ENCODE measurements around the gene AP5B1.
A peak's percentile ranks its signal among the peaks of the same experiment; 100 is the strongest.

AP5B1 gene

DNA sequence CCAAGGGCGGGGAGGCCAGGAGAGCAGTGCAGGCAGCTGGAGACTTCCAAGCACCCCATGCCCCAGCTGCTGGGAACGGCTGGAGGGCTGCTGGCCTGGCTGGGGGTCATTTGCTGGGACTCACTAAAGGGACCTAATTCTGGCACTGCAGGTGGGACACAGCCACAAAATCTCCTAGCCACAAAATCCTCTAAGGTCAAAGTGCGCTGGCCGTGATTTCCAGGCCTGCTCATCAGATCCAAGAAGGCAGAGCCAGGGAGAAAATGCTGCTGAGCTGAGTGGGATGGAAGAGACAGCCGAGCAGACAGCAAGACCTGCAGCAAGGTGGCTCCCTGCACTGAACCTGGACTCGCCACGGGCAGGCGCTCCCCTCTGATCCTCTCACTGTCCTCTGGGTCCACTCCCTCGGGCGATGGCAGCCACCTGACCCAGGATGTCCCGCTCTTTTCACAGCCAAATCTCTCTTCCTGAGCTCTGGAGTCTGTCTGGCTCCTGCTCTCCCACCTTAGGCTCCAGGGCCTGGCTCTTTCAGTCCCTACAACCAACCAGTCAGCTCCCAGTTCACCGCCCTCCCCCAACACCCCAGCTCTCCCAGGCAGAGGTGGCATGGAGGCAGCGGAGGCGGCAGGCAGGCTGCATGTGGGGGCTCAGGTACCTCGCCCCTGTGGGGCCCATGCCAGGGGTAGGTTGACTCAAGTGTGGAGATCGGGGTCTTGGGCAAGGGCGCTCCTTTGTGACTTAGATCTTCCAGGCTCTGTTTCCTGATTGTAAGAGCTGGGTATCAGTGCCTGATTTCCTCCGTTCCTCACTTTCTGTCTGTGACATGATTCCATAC, 20.6 kb upstream of the AP5B1 start:
- no peak for DNase-seq

DNA sequence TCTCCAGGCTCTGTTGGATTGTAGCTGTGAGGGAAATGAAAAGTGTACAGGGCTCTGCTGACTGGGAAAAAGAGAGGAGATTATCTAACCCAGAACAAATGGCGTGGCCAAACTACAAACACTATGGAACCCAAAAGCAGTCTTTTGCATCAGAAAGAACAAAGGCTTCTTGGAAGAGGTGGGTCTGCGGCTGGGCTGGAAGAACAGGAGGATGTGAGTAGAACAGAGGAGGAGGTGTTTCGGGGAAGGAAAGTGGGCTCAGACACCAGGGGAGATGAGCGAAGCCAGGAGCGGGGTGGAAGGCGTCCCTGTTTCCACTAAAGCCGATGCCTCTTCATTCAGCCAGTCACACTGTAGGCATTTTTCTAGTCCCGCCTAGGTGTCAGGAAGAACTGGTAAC, 18.1 kb upstream of the AP5B1 start:
- no peak for DNase-seq

DNA sequence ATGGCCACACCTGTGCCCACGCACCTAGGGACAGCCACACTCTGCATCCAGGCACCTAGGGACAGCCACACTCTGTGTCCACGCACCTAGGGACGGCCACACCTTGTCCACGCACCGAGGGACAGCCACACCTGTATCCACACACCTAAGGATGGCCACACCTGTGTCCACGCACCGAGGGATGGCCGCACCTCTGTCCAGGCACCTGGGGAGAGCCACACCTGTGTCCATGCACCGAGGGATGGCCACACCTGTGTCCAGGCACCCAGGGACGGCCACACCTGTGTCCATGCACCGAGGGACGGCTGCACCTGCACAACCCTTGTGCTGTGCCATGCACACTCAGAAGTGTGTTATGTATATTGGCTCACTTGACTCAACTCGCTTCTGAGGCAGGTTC, 16.9 kb upstream of the AP5B1 start:
- DNase-seq = no peak

GRCh38 chr11:65796726-65797601, 16.2 kb upstream of the AP5B1 start:
- no peak for DNase-seq

- DNase-seq = no peak
Observed at GRCh38 chr11:65794570-65795510, 14.1 kb upstream of the AP5B1 start.

DNA sequence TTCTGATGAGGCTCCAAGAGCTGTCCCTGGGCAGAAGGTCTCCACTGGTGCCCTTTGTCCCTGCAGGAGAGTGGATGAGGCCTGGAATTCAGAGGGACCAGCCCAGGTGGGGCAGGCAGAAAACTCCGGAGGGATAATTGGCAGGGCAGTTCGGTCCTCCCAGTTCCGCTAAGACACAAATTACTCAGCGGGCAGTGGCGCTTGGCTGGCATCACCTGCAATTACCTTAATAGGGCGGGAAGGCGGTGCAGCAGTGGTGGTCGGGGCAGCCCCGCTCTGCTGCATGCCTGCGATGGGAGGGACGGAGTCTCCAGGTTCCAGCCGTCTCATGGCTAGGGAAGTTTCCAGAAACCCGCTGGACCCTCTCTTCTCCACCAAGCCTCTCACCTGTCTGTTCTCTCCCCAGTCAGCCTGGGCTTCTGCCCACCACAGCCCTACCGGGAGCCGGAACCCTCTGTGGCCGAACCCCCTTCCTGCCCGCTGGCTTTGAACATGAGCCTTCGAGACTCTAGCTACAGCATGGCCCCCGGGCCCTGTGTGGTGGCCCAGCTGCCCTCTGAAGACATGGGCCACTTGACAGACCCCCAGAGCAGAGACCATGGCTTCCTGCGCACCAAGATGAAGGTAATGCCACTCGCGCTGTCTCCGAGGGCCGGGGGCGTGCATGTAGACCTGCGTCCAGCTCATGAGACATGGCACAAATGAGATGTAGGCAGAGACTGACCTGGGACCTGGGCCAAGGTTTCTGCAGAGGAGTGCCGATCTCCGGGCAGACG, 13.0 kb upstream of the AP5B1 start:
- DNase-seq = no peak

- DNase-seq = peak; percentile 32
Observed at GRCh38 chr11:65793144-65793581, 12.4 kb upstream of the AP5B1 start.

DNA sequence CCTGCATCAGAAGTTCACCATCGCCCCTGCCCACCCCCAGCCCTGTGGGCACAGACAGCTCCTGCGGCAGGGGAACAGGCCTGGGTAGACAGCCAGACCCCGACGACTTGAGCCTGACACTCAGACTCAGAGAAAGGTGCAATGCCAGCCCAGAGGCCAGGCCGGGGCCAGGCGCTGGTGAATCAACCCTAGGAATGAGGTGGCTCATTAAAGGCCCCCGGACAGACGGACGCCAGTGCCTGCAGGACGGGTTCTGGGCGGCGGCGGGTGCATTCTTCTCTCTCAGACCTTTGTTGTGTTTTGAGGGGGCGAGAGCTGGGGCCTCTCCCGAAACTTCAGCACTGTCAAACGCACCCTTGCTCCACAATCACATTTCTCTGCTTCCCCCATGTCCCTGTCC, 11.7 kb upstream of the AP5B1 start:
- DNase-seq = no peak

DNA sequence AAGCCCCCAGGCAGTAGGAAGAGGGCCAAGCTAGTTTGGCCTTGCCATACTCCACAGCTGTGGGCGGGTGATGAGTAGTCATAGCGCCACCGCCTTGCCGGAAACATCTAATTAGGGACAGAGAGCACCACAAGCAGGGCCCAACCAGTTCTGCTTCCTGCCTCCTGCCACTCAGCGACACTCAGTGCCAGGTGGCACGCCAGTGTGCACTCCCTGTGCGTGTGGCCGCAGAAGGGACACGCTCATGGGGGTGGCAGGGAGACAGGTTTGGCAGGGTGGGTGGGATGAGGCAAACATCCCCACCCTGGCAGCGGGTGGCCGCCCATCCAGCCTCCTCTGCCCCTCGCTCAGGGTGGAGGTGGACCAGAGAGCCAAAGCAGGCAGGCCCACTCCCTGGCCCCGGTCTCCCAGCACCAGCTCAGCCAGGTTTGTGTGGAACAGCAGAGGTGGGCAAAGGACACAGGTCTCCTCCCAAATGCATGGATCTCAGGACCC, 11.0 kb upstream of the AP5B1 start:
- no peak for DNase-seq

- no peak for DNase-seq
Observed at GRCh38 chr11:65790902-65791650, 10.3 kb upstream of the AP5B1 start.

DNA sequence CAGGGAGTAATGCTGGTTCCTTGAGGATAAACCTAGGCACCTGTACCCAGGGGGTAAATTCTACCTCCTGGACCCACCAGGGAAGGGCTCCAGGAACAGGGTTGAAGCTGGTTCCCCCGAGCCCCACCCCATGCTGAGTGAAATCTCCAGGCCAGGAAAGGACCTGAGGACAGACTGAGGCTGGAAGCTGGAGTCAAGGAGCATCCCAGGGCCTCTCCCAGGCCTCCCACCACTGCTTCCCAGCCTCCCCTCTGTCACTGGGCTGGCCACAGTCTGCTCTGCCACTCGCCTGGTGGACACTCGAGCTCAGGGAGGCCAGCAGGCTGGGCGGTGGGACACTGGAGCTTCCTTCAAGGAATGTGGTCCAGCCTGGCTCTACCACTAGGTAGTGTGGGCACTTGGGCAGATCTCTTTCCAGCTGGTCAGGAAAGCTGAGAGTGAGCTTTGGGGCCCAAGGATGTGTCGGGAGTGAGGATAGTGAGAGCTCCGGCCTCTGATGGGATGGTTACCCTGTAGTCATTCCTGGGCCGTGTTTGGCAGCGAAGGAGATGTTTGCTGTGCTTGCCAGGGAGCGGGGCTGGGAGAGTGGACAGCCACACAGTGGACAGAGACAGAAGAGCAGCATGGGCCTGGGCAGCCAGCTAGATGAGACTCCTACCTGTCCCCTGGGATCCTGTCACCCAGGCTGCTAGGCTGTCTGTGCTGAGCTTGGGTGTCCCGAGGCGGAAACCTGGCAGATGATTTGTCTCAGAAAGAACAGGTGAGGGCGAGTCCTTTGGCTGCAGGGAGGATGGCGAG, 9.5 kb upstream of the AP5B1 start:
- no peak for DNase-seq

DNA sequence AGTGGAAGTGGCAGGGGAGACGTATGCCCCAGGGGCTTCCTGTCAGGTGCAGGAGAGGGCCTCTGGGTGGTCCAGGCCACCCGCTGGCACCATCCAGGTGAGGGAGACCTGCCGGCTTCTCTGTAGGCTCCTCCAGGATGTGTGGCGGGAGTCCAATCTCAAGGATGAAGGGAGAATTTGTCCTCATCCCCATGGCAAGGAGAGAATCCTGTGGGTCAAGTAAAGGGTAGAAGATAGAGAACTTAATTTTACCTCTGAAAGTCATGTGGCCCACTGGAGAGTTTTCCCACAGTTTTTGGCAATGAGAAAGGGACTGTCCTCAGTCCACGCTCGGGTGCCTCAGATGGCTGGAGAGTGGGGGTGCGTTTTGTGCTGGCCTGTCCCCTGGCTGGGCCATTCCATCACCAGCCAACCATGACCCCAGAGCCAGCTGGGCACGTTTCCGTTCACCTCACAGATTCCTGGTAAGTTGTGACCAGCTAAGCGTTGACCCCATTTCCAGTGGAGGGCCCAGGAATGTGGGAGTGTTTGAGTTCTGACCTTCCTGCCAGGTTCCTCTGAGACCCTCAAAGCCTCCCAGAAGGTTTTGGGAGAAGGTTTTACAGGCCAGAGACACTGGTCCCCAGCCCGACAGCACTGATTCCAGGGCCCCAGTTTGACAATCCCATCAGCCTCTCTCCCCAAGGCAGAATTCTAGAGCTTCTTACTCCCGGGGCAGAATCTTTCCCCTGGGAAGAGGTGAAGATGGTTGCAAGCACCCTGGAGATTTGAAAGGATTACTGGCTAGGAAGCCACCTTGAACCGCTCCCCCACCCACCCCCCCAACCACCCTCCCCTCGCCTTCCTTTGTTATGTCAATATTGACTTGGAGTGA, 8.7 kb upstream of the AP5B1 start:
- DNase-seq = no peak

DNA sequence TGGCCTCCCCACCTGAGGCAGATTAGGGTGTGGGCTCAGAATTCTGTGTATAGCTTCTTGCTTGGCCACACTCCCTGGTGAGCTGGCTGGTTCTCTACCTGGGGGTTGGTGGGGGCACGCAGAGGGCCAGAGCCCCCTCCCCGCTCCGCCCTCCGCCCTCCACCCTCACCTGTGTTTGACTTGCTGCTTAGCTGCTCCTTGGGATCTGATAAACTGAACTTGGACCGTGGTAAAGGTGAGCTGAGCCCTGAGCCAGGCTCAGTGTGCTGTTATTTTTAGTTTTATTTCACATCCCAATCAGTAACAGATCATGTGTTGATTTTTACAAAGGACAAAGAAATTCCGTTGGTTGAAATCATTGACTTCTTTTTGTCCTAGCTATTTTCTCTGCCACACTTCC, 8.0 kb upstream of the AP5B1 start:
- DNase-seq = no peak

- peak; percentile 75 for DNase-seq
Observed at GRCh38 chr11:65787649-65788622, 7.2 kb upstream of the AP5B1 start.

GRCh38 chr11:65786786-65787636, 6.2 kb upstream of the AP5B1 start, which contains the start of gene OVOL1:
TSS of gene OVOL1 (plus strand) at chr11:65787063. CDS start at chr11:65787374, 311 bp downstream.
- peak; percentile 94 for DNase-seq

DNA sequence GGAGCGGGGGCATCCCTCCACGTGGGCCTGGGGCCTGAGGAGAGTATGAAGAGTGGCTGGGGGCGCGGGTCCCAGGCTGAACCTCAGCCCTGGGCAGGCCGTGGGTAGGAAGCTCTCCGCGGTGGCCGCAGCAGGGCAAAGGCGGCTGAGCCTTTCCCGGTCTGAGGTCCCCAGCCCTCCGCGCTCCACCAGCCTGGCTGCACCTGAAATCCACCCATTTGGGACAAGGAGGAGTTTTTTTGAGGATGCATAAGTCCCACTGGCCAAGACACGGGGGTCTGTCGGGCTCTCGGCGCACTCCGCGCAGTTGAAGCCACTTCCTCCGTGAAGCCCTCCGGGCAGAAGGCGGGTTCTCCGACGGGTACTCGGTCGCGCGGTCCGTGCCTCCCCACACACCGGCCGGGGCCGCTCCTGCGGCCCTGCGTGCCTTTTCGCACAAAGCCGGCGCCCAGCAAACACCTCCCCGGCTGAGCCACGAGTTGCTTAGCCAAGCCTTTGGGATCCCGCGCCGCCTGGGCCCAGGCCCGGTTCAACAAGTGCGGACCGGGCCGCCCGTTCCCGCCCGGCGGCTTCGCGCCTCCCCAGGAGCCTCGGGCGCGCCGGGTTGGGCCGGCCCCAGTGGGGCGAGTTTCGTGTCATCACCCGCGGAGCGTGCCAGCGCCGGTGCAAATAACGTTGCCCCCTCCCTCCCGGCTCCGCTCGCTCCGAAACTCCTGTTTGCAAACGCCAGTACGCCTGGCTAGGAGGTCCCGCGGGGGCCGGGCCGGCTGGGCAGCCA, 5.4 kb upstream of the AP5B1 start:
- no peak for DNase-seq

Measured in NCI-H526 treated with DMSO at 0.1 percent for 48 hours (cell line).